Fibroblast of skin of right biceps (primary cell): ENCODE results near the gene EPHB1.

Experiments used
- DNase-seq: peaks from one replicate; pipeline ENCODE4 v3.0.0-alpha.2; 2013

Gene EPHB1

DNA sequence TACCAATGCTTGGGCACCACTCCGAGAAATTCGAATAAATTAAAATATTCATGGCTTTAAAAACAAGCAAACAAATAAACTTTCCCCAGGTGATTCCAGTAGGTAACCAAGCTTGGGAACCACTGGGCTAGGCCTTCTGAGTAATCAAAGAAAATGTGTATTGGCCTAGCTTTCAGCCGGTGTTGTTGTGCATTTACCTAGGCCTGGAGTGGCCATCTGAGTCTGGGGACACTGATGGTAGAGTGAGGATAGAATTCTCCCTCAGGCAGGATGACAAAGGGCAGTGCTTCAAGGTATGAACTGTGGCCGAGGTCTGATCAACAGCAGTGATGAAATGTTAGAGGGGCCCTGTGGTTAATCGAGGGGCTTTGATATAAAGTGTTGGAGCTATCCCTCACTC, 440.5 kb downstream of the EPHB1 start:
- no peak for DNase-seq

- no peak for DNase-seq
Observed at GRCh38 chr3:135237371-135238143, 442.5 kb downstream of the EPHB1 start.

DNA sequence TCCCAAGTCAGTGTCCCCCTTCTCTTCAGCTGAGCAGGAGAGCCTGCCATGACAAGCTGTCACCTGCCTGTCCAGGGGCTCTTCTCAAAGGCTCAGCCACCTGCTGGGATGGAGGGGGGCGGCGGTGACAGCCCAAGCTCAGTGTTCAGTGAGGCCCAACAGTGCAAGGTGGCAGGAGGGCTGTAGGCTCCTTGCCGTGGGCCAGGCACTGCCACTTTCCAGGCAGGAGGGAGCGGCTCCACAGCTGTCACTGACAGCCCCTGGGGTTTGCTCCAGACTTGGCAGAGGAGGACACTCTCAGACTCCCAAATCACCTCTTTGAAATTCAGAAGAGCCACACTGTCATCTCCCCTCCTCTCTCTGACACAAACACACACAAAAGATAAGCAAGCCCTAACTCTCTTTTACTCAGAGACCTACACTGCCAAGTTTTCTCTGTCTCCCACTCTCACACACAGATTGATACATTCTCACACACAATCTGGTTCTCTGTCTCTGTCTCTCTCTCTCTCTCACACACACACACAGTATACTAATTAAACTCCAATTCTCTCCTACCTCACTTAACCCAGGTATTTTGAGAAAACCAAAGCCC, 443.3 kb downstream of the EPHB1 start:
- no peak for DNase-seq

DNA sequence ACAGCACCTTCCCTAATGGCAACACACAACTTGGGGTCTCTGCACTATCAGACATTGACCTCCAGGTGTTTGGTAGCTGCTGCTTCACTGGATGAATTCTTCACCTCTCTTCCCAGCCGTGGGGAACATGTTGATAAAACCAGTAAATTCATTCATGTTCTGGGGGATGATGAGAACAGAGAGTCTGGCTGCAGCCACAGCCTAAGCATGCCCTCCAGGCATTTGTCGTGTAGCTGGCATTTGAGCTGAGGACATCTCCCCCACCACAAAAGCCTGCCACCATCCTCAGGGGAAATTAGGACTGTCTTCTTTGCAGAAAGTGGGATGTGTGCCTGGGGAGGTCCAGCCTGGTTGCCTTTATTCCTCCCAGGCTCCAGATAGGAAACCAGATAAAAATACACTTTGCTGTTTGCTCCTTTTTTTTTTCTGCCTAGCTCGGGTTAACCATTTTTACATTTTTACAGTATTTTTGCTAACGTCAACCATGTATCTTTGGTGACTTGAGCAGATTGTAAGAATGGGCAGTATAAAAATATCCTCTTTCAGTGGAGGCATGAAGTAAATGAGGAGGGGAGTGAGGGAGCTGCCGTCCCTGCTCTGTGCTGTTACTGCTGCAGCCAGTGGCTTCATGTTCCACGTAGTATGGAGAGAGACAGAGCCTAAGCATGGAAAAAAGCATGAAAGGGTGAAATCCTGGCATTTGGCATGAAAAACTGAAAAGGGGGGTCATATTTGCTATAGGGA, 444.0 kb downstream of the EPHB1 start:
- no peak for DNase-seq

GRCh38 chr3:135239615-135239884, 444.5 kb downstream of the EPHB1 start:
- DNase-seq, result no peak

DNA sequence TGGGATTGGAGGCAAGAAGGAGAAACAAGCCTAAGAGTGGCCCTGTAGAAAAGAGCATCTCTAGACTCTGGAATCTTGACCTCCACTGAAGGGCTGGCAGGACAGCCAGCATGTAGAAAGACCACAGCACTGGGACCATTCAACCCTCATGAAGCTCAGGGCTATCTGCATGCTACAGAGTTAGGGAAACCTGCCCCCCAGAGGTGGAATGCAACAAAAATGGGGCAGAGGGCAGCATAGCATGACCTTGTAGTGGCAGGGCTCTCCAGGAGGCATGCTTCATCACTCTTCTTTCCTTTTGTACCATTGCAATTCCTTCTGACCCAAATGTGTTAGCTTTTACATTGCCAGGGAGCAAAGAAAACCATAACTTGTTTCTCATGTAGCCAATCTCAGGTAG, 445.4 kb downstream of the EPHB1 start:
- no peak for DNase-seq

DNA sequence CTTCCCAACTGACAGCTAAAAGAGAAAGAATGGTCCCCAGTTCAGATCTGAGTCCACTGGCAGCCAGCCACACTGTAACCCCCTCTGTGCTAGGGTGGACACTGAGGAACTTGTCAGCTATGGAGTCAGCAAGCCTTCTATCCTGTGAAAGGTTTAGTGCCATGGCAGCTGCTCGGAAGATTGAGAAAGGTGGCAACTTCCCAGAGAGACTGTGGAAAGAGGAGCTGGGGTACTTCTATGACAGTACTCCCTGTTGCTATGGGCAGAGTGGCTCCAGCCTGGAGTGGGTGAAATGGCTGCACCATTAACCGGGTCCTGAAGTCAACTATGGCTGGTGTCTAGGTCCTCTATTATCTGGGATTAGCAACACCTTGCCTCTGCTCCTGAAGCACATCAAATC, 447.2 kb downstream of the EPHB1 start:
- DNase-seq, result no peak

GRCh38 chr3:135243616-135244015, 448.6 kb downstream of the EPHB1 start:
- DNase-seq, result no peak

DNA sequence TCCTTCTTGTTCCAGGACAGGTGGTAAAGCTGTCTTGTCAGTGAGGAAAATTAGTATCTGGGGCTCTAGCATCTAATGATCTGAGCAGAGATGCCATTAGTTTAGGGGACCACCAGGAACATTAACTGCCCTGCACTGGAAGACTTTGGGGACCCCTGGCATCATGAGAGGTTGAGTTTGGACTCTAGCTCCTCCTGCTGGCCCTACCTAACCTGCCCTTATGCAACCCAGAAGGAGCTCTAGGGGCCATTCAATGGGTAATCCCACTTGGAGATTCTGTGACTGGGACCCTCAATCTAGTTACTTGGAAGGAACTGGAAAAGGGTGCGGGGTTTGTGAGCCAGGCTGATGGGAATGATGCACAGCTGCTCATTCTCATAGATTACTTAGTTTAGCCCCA, 451.0 kb downstream of the EPHB1 start:
- no peak for DNase-seq

DNA sequence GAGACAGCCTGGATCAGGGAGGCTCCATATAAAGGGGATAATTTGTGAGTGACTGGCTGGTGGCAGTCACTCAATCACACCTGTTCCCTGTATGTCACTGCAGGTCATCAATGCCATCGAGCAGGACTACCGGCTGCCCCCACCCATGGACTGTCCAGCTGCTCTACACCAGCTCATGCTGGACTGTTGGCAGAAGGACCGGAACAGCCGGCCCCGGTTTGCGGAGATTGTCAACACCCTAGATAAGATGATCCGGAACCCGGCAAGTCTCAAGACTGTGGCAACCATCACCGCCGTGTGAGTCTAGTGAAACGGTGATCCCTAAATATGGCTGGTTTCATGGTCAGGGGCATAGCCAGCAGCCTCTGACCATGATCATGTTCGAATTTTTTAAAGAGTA, 453.2 kb downstream of the EPHB1 start:
- no peak for DNase-seq

DNA sequence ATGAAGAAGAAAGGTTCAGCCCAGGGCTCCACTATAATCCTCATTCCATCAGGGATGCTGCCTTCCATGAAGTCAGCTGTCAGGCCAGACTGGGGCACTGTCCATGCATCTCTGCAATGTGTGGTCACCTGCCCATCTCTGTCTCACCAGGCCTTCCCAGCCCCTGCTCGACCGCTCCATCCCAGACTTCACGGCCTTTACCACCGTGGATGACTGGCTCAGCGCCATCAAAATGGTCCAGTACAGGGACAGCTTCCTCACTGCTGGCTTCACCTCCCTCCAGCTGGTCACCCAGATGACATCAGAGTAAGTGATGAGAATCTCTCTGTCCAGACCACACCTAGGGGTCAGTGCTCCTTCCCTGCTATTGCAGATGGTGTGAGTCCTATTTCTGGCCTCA, 454.1 kb downstream of the EPHB1 start:
- DNase-seq, result no peak

DNA sequence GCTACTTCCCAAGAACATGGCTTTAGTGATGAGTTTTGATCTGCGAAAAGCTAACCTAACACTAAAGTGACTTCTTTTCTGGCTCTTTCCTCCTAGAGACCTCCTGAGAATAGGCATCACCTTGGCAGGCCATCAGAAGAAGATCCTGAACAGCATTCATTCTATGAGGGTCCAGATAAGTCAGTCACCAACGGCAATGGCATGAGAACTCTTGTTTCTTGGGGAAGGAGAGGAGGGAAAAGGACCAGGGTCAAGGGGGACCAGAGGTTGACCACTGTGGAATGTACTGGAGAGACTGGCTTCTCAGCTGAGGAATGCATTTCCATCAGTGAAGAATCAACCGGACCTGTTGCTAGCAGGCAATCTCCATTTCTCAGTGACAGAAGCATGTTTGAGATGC, 463.9 kb downstream of the EPHB1 start:
- no peak for DNase-seq

GRCh38 chr3:135260025-135260424, 465.0 kb downstream of the EPHB1 start:
- no peak for DNase-seq

GRCh38 chr3:135261214-135261775, 466.2 kb downstream of the EPHB1 start:
- DNase-seq, result no peak

GRCh38 chr3:135261916-135262315, 466.9 kb downstream of the EPHB1 start:
- DNase-seq, result no peak

GRCh38 chr3:135262441-135262840, 467.4 kb downstream of the EPHB1 start:
- no peak for DNase-seq

DNA sequence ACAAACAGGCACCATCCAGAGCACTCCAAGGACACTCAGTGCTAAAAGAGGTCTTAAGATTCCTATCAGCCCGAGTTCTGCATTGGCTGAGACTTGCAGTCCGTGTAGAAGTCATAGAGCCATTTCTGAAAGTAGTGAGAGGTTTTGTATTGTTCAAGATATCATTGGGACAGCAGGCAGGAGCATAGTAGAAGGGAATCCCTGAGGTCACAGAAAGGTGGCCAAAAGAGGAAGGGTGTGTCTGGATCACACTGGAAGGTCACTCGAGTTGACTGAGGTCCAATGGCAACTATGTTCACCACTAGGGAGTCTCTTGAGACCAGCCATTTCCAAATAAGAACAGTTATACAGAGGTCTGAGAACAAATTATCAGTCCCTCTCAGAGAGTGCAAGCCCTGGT, 468.3 kb downstream of the EPHB1 start:
- no peak for DNase-seq

DNA sequence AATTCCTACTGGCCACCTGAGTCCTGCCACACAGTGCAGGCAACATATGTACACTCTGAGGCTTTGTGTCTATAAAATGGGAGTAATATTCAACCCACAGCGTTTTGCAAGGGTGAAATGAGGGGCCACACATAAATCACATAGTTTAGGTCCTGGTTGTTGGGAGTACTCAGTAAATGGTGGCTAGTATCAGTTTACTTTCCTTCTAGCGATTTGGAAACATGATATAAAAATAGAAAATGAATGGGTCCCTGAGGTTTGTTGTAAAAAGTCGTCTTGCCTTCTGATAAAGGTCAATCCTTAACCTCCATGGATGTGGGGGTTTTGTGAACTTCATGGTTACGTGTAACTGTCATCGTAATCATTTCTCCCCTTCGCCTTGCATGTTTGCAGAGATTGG, 472.4 kb downstream of the EPHB1 start:
- DNase-seq, result no peak

GRCh38 chr3:135268941-135269532, 474.0 kb downstream of the EPHB1 start:
- DNase-seq, result no peak

DNA sequence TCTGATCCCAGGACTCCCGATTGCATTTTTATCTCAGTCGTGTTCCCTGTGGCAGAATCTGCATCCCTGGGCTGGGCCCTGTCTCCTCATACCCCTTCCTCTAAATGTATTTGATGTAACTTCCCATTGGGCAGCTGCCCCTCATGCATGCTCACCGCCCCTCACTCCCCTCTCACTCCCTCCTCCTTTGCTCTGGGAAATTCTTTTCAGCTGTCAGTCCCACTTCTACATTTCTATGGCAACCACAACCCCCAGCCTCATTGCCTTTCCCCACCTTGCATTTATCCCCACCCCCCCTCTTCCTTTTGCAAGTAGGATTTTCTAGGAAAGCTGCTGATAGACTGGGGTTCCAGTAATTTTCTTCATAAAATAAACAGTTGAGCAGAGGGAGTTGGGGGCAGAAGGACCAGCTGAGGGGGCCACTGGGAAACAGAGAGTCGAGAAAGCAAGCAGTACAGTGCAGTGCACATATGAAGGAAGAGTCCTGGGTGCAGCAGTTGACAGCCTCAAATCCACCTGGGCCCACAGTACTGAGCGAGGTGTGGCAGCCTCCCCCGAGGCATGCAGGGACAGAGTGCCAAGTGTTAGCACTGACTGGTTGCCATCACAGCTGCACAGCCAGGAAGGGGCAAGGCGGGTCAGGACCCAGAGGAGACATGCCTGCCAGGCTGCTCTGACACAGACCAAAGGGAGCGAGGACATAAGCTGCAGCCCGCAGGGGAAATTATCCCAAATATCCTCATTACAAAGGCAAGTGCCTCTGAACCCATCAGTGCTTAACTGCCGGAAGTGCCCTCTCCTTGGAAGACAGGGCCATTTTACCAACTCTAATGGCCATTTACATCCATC, 476.3 kb downstream of the EPHB1 start:
- DNase-seq, result no peak

- DNase-seq, result no peak
Observed at GRCh38 chr3:135272026-135272669, 477.1 kb downstream of the EPHB1 start.

GRCh38 chr3:135292162-135292561, 497.1 kb downstream of the EPHB1 start:
- no peak for DNase-seq
